H9 (cell line): ENCODE results near the gene CEP43. TPM values are rescaled to one million over a fixed set of nuclear protein-coding genes. Genes with fewer than 3 reads are reported as not detected.
A peak's percentile ranks its signal among the peaks of the same experiment; 100 is the strongest.

Experiments
- DNase-seq: peaks from one replicate; pipeline ENCODE4 v3.0.0-alpha.2; 2017
- H2AFZ ChIP-seq: one replicate; pipeline ENCODE4 v1.6.1; 2013; ENCODE audit warnings: mild to moderate bottlenecking, low read length, control low read depth, moderate library complexity
- H2AK5ac ChIP-seq: 2 replicates; pipeline ENCODE4 v1.6.1; 2013; ENCODE audit warnings: low read length, control low read depth, mixed read lengths; ENCODE audit not compliant: insufficient read length
- H2BK120ac ChIP-seq: one replicate; pipeline ENCODE4 v1.6.1; 2013; ENCODE audit warnings: low read depth, mild to moderate bottlenecking, low read length, control low read depth, inconsistent platforms; ENCODE audit not compliant: poor library complexity, severe bottlenecking
- H2BK12ac ChIP-seq: 2 replicates; pipeline ENCODE4 v1.6.1; 2013; ENCODE audit warnings: low read length, control low read depth, mixed read lengths, low read depth; ENCODE audit not compliant: insufficient read length
- H2BK15ac ChIP-seq: 2 replicates; pipeline ENCODE4 v1.6.1; 2013; ENCODE audit warnings: low read depth, low read length, control low read depth
- H2BK20ac ChIP-seq: one replicate; pipeline ENCODE4 v1.6.1; 2013; ENCODE audit warnings: low read depth, mild to moderate bottlenecking, low read length, control low read depth, inconsistent platforms; ENCODE audit not compliant: poor library complexity, severe bottlenecking
- H2BK5ac ChIP-seq: 2 replicates; pipeline ENCODE4 v1.6.1; 2013; ENCODE audit warnings: low read length, control low read depth, mixed read lengths; ENCODE audit not compliant: insufficient read length
- H3K14ac ChIP-seq: 2 replicates; pipeline ENCODE4 v1.6.1; 2013; ENCODE audit warnings: low read length, control low read depth; ENCODE audit not compliant: insufficient read depth
- H3K18ac ChIP-seq: 2 replicates; pipeline ENCODE4 v1.6.1; 2013; ENCODE audit warnings: low read depth, mild to moderate bottlenecking, mixed read lengths, low read length, control low read depth; ENCODE audit not compliant: insufficient read length
- H3K23ac ChIP-seq: 2 replicates; pipeline ENCODE4 v1.6.1; 2013; ENCODE audit warnings: low read length, control low read depth, mixed read lengths, low read depth; ENCODE audit not compliant: insufficient read length
- H3K23me2 ChIP-seq: 2 replicates; pipeline ENCODE4 v1.6.1; 2013; ENCODE audit warnings: low read depth, mild to moderate bottlenecking, mixed read lengths, low read length, control low read depth; ENCODE audit not compliant: insufficient read length, poor library complexity, severe bottlenecking
- H3K27ac ChIP-seq: 2 replicates; pipeline ENCODE4 v1.5.1; 2013; ENCODE audit warnings: low read length, control low read depth, mixed read lengths, low read depth; ENCODE audit not compliant: insufficient read length
- H3K27me3 ChIP-seq: 2 replicates; pipeline ENCODE4 v1.6.1; 2013; ENCODE audit warnings: low read length, control low read depth, inconsistent platforms; ENCODE audit not compliant: insufficient read depth
- H3K4ac ChIP-seq: 2 replicates; pipeline ENCODE4 v1.6.1; 2013; ENCODE audit warnings: low read depth, mild to moderate bottlenecking, control low read depth, inconsistent platforms, low read length, moderate library complexity
- H3K4me1 ChIP-seq: 2 replicates; pipeline ENCODE4 v1.6.1; 2013; ENCODE audit warnings: low read length, control low read depth, inconsistent platforms; ENCODE audit not compliant: insufficient read depth
- H3K4me2 ChIP-seq: 2 replicates; pipeline ENCODE4 v1.6.1; 2013; ENCODE audit warnings: low read length, control low read depth, mixed read lengths; ENCODE audit not compliant: insufficient read length, insufficient read depth
- H3K56ac ChIP-seq: 2 replicates; pipeline ENCODE4 v1.6.1; 2013; ENCODE audit warnings: low read depth, mild to moderate bottlenecking, mixed read lengths, low read length, control low read depth; ENCODE audit not compliant: insufficient read length
- H3K79me1 ChIP-seq: 2 replicates; pipeline ENCODE4 v1.6.1; 2013; ENCODE audit warnings: low read depth, mild to moderate bottlenecking, moderate library complexity, low read length, control low read depth, inconsistent platforms; ENCODE audit not compliant: insufficient read depth, poor library complexity, severe bottlenecking
- H3K79me2 ChIP-seq: 2 replicates; pipeline ENCODE4 v1.6.1; 2013; ENCODE audit warnings: low read length, control low read depth, inconsistent platforms; ENCODE audit not compliant: insufficient read depth
- H3K9ac ChIP-seq: 2 replicates; pipeline ENCODE4 v1.6.1; 2013; ENCODE audit warnings: low read length, control low read depth, mixed read lengths; ENCODE audit not compliant: insufficient read length; ENCODE audit errors: extremely low read depth
- H3K9me3 ChIP-seq: one replicate; pipeline ENCODE4 v1.6.1; 2013; ENCODE audit warnings: low read depth, low read length, inconsistent platforms; ENCODE audit not compliant: control insufficient read depth
- H3T11ph ChIP-seq: one replicate; pipeline ENCODE4 v1.6.1; 2013; ENCODE audit warnings: mild to moderate bottlenecking, low read length, control low read depth, inconsistent platforms
- H4K20me1 ChIP-seq: one replicate; pipeline ENCODE4 v1.6.1; 2013; ENCODE audit not compliant: control insufficient read depth, insufficient read length, insufficient read depth
- H4K5ac ChIP-seq: 2 replicates; pipeline ENCODE4 v1.6.1; 2013; ENCODE audit warnings: low read depth, mild to moderate bottlenecking, mixed read lengths, low read length, control low read depth; ENCODE audit not compliant: insufficient read length
- H4K8ac ChIP-seq: replicated peaks from 2 replicates; pipeline ENCODE4 v1.6.1; 2013; ENCODE audit warnings: low read length, control low read depth, mixed read lengths, low read depth; ENCODE audit not compliant: insufficient read length
- H4K91ac ChIP-seq: 2 replicates; pipeline ENCODE4 v1.6.1; 2013; ENCODE audit warnings: low read depth, mild to moderate bottlenecking, moderate library complexity, mixed read lengths, low read length, control low read depth; ENCODE audit not compliant: insufficient read length
- H3K27ac Mint-ChIP-seq, 3 experiments: 2 replicates in 2 of 3; 3 replicates in 1 of 3; pipeline ENCODE4 v1.8.0; 2020 to 2021; ENCODE audit warnings: mixed read lengths in 3 of 3, mild to moderate bottlenecking in 1 of 3, moderate library complexity in 1 of 3
- H3K27me3 Mint-ChIP-seq: 2 replicates; pipeline ENCODE4 v1.8.0; 2021; ENCODE audit warnings: low read depth, mild to moderate bottlenecking, moderate library complexity, mixed read lengths
- H3K36me3 Mint-ChIP-seq, 3 experiments: 2 replicates in 2 of 3; 3 replicates in 1 of 3; pipeline ENCODE4 v1.8.0; 2020 to 2021; ENCODE audit warnings: low read depth in 3 of 3, mixed read lengths in 3 of 3; ENCODE audit not compliant: insufficient read depth in 1 of 3
- H3K4me1 Mint-ChIP-seq, 2 experiments: 2 replicates each; pipeline ENCODE4 v1.8.0; 2020; ENCODE audit warnings: mixed read lengths in 2 of 2
- H3K4me3 Mint-ChIP-seq, 2 experiments: 2 replicates in 1 of 2; 3 replicates in 1 of 2; pipeline ENCODE4 v1.8.0; 2020 to 2021; ENCODE audit warnings: mild to moderate bottlenecking in 2 of 2, mixed read lengths in 2 of 2, moderate library complexity in 1 of 2
- H3K9me3 Mint-ChIP-seq, 2 experiments: 2 replicates in 1 of 2; 3 replicates in 1 of 2; pipeline ENCODE4 v1.8.0; 2020; ENCODE audit warnings: mild to moderate bottlenecking in 2 of 2, mixed read lengths in 2 of 2, moderate library complexity in 1 of 2
- whole genome bisulfite sequencing: extraction: QIAGEN DNeasy Blood & Tissue Kit; methylation state at CpG from one replicate; pipeline ENCODE4 v1.1.7; 2013; ENCODE audit warnings: missing lambda C conversion rate, low lambda C conversion rate, mixed read lengths; ENCODE audit not compliant: insufficient read length; ENCODE audit errors: extremely low coverage; 5-methylcytosine and 5-hydroxymethylcytosine counted together
- total RNA-seq: library from RNA; stranded (reverse); gene quantifications from 2 replicates; pipeline ENCODE4 v1.2.1, GENCODE V29; 2021
- TF ChIP-seq, protein P1 (sequence below): fragments of 200-600 bp; sonication (generic); conservative IDR thresholded peaks from 3 replicates; pipeline ENCODE4 v1.8.0; 2021; ENCODE audit warnings: antibody characterized with exemption, mild to moderate bottlenecking

CEP43 gene
- total RNA-seq, 1 experiment from 2014 or later: 33.6 TPM

- Histone ChIP-seq H4K8ac (no peak overlapping the region), H3K4me2 (no peak overlapping the region), H3T11ph (no peak overlapping the region), H3K4me1 (no peaks in the 10 kb centered on the region), H3K23ac (no peak overlapping the region), H3K79me1 (no peaks in the 10 kb centered on the region), H3K9ac (no peak overlapping the region), H3K9me3 (no peaks in the 10 kb centered on the region), H3K27me3 (no peaks in the 10 kb centered on the region), H4K91ac (no peak overlapping the region), H2BK5ac (no peak overlapping the region), H2AK5ac (no peak overlapping the region), H2AFZ (no peak overlapping the region), H3K56ac (no peak overlapping the region), H3K4ac (no peak overlapping the region), H3K14ac (no peak overlapping the region), H2BK12ac (no peak overlapping the region), H2BK20ac (no peak overlapping the region), H3K18ac (no peak overlapping the region), H4K5ac (no peak overlapping the region), H2BK15ac (no peak overlapping the region), H2BK120ac (no peak overlapping the region), H3K23me2 (no peaks in the 10 kb centered on the region), H3K27ac (no peak overlapping the region), H4K20me1 (no peaks in the 10 kb centered on the region), H3K79me2 (no peaks in the 10 kb centered on the region)
- peak; percentile 46 for DNase-seq
- Mint-ChIP-seq H3K4me3 (no peak overlapping the region), H3K9me3 (no peaks in the 10 kb centered on the region), H3K27me3 (no peaks in the 10 kb centered on the region), H3K36me3 (peaks cover 0 to 27% (median 15%) of the 10 kb centered on the region in 3 experiments; a peak in 5 of 7 replicates), H3K27ac (peak overlapping the region in 2 of 3 experiments; percentile 81 to 88; a peak in 4 of 7 replicates), H3K4me1 (peaks cover 2 to 4% of the 10 kb centered on the region in 2 experiments; a peak in 1 of 4 replicates)
- TF ChIP-seq, protein P1, sequence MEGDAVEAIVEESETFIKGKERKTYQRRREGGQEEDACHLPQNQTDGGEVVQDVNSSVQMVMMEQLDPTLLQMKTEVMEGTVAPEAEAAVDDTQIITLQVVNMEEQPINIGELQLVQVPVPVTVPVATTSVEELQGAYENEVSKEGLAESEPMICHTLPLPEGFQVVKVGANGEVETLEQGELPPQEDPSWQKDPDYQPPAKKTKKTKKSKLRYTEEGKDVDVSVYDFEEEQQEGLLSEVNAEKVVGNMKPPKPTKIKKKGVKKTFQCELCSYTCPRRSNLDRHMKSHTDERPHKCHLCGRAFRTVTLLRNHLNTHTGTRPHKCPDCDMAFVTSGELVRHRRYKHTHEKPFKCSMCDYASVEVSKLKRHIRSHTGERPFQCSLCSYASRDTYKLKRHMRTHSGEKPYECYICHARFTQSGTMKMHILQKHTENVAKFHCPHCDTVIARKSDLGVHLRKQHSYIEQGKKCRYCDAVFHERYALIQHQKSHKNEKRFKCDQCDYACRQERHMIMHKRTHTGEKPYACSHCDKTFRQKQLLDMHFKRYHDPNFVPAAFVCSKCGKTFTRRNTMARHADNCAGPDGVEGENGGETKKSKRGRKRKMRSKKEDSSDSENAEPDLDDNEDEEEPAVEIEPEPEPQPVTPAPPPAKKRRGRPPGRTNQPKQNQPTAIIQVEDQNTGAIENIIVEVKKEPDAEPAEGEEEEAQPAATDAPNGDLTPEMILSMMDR: peak; percentile 28; the same call in 1 of the 3 replicates
- WGBS: no CpG with 5 or more reads among the region's 10 CpGs
These were observed 45.5 kb downstream of the CEP43 start for GRCh38 chr6:167044696-167045095.
